CD4-positive, alpha-beta T cell (primary cell): ENCODE data around the gene TSPAN13. TPM values are rescaled to one million over a fixed set of nuclear protein-coding genes. Genes with fewer than 3 reads are reported as not detected.

ENCODE experiments used
- ATAC-seq: fragments of 200-7000 bp; cut with Tn5 transposase; one replicate; pipeline ENCODE4 v1.10.0; 2022; ENCODE audit warnings: mild to moderate bottlenecking; ENCODE audit not compliant: poor library complexity
- CTCF ChIA-PET: fragments of 350-600 bp; sonication (Branson Sonifier 250); formaldehyde crosslinking; loops from one replicate; lab custom pipeline; 2021; ENCODE audit warnings: antibody characterized with exemption, inconsistent platforms; lab: Charles Lee
- POLR2A ChIA-PET: fragments of 350-600 bp; sonication (Branson Sonifier 250); formaldehyde crosslinking; loops from one replicate; lab custom pipeline; 2021; ENCODE audit warnings: antibody characterized with exemption, inconsistent platforms; lab: Charles Lee
- DNase-seq, 14 experiments: peaks; one replicate each; pipeline ENCODE4 v3.0.0-alpha.2; 2013 to 2020; ENCODE audit warnings: mixed read lengths in 2 of 14
- H3K27ac ChIP-seq, 2 donors: one replicate each; pipeline versions ENCODE4 v1.5.1 to v1.7.0; 2013; ENCODE audit warnings: low read length in 2 of 2, low read depth in 1 of 2, mild to moderate bottlenecking in 1 of 2
- H3K27me3 ChIP-seq, 2 experiments: 1 replicate in 1 of 2; 2 replicates in 1 of 2; pipeline versions ENCODE4 v1.6.1 to v1.7.0; 2013; ENCODE audit warnings: low read length in 2 of 2, control low read depth in 1 of 2, mild to moderate bottlenecking in 1 of 2, moderate library complexity in 1 of 2; ENCODE audit not compliant: insufficient read depth in 2 of 2, control insufficient read depth in 1 of 2
- H3K36me3 ChIP-seq: one replicate; pipeline ENCODE4 v1.6.1; 2013; ENCODE audit warnings: low read length, control low read depth; ENCODE audit not compliant: insufficient read depth
- H3K4me1 ChIP-seq: one replicate; pipeline ENCODE4 v1.6.1; 2013; ENCODE audit warnings: low read length, control low read depth; ENCODE audit not compliant: insufficient read depth
- H3K4me3 ChIP-seq: one replicate; pipeline ENCODE4 v1.5.1; 2013; ENCODE audit warnings: mild to moderate bottlenecking, low read length, moderate library complexity
- H3K9me3 ChIP-seq, 2 experiments: 1 replicate in 1 of 2; 2 replicates in 1 of 2; pipeline versions ENCODE4 v1.6.1 to v1.7.0; 2013; ENCODE audit warnings: low read length in 2 of 2, mild to moderate bottlenecking in 2 of 2, control low read depth in 1 of 2, moderate library complexity in 1 of 2; ENCODE audit not compliant: control insufficient read depth in 1 of 2, insufficient read depth in 1 of 2
- H3K27ac Mint-ChIP-seq: one replicate; pipeline ENCODE4 v1.8.0; 2020; ENCODE audit warnings: mixed read lengths
- H3K27me3 Mint-ChIP-seq: one replicate; pipeline ENCODE4 v1.8.0; 2021; ENCODE audit warnings: mixed read lengths
- H3K36me3 Mint-ChIP-seq: one replicate; pipeline ENCODE4 v1.8.0; 2021; ENCODE audit warnings: low read depth, mixed read lengths
- H3K4me1 Mint-ChIP-seq: one replicate; pipeline ENCODE4 v1.8.0; 2021; ENCODE audit warnings: low read depth, mixed read lengths
- H3K4me3 Mint-ChIP-seq: one replicate; pipeline ENCODE4 v1.8.0; 2020; ENCODE audit warnings: mild to moderate bottlenecking, mixed read lengths
- H3K9me3 Mint-ChIP-seq: one replicate; pipeline ENCODE4 v1.8.0; 2020; ENCODE audit warnings: mixed read lengths
- intact Hi-C, 2 experiments: fragments of 100-400 bp; cut with DNase I in 1 of 2; cut with micrococcal nuclease in 1 of 2; formaldehyde crosslinking; loops; one replicate each; pipeline versions ENCODE4 v1.15.1 to v1.9.0; 2023 to 2025; cut with DNase I, micrococcal nuclease
- total RNA-seq, 174 experiments: library from RNA in 2 of 174; stranded (reverse) in 2 of 174; gene quantifications; one replicate each; pipeline ENCODE4 v1.2.3 and lab custom pipeline; 2021 to 2026
- TF ChIP-seq, protein P1 (sequence below): fragments of 200-600 bp; IDR thresholded peaks from one replicate; pipeline ENCODE4 v1.8.0; 2022; ENCODE audit warnings: antibody characterized with exemption, mild to moderate bottlenecking

TSPAN13 gene
- total RNA-seq, 2 experiments from 2014 or later: 0.16 to 0.25 TPM

DNA sequence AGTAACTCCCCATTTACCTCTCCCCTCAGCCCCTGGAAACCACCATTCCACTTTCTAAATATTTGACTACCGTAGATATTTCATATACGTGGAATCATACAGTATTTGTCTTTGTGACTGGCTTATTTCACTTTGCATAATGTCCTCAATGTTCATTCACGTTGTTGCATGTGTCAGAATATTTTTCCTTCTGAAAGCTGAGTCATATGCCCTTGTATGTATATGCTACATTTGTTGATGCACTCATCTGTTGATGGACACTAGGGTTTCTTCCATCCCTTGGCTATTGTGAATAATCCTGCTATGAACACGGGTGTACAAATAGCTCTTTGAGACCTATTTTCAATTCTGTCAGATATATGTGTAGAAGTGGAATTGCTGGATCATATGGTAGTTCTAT lies 25.8 kb upstream of the TSPAN13 start:
- no peak for ATAC-seq
- H3K9me3 ChIP-seq: no peaks in the 10 kb centered on the region
- CTCF ChIA-PET: no interaction called here

DNA sequence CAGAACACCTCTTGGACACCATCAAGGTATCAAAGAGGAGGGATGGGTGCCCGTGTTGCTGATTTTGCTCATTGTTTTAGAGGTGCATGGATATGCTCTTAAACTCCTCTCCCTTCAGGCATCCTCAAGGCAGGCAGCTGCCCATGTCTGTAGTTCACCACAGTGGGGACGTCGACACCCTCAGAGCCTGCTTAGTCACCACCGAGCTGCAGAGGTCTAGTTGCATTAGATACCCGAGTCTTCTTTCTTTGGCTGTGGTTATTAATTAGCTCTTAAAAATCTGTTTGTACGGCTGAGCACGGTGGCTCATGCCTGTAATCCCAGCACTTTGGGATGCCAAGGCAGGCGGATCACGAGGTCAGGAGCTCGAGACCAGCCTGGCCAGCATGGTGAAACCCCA lies 24.7 kb upstream of the TSPAN13 start:
- Mint-ChIP-seq H3K4me3 (no peak overlapping the region), H3K9me3 (no peaks in the 10 kb centered on the region), H3K36me3 (no peaks in the 10 kb centered on the region), H3K27me3 (no peaks in the 10 kb centered on the region), H3K27ac (no peak overlapping the region), H3K4me1 (no peaks in the 10 kb centered on the region)
- H3K36me3 ChIP-seq: no peaks in the 10 kb centered on the region
- H3K4me3 ChIP-seq: no peak overlapping the region
- intact Hi-C loops: no loop called here
- no peaks in the 10 kb centered on the region for H3K27me3 ChIP-seq
- POLR2A ChIA-PET: no interaction called here
- TF ChIP-seq, protein P1, sequence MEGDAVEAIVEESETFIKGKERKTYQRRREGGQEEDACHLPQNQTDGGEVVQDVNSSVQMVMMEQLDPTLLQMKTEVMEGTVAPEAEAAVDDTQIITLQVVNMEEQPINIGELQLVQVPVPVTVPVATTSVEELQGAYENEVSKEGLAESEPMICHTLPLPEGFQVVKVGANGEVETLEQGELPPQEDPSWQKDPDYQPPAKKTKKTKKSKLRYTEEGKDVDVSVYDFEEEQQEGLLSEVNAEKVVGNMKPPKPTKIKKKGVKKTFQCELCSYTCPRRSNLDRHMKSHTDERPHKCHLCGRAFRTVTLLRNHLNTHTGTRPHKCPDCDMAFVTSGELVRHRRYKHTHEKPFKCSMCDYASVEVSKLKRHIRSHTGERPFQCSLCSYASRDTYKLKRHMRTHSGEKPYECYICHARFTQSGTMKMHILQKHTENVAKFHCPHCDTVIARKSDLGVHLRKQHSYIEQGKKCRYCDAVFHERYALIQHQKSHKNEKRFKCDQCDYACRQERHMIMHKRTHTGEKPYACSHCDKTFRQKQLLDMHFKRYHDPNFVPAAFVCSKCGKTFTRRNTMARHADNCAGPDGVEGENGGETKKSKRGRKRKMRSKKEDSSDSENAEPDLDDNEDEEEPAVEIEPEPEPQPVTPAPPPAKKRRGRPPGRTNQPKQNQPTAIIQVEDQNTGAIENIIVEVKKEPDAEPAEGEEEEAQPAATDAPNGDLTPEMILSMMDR: no peak
- no peaks in the 10 kb centered on the region for H3K4me1 ChIP-seq
- no peak overlapping the region for H3K27ac ChIP-seq
- no peaks in the 10 kb centered on the region for H3K9me3 ChIP-seq
- ATAC-seq: no peak
- DNase-seq: no peak
- CTCF ChIA-PET: no interaction called here

More for the DNA sequence above, 25.8 kb upstream of the TSPAN13 start:
- no peak overlapping the region for H3K27ac ChIP-seq
- H3K4me1 ChIP-seq: no peaks in the 10 kb centered on the region
- no peaks in the 10 kb centered on the region for H3K27me3 ChIP-seq
- no peak overlapping the region for H3K4me3 Mint-ChIP-seq
- no peaks in the 10 kb centered on the region for H3K36me3 ChIP-seq
- POLR2A ChIA-PET: no interaction called here
- H3K4me3 ChIP-seq: no peak overlapping the region
- H3K27me3 Mint-ChIP-seq: no peaks in the 10 kb centered on the region
- H3K4me1 Mint-ChIP-seq: no peaks in the 10 kb centered on the region
- no peak for DNase-seq
- TF ChIP-seq, protein P1: no peak
- H3K36me3 Mint-ChIP-seq: no peaks in the 10 kb centered on the region
- intact Hi-C loops: no loop called here
- no peak overlapping the region for H3K27ac Mint-ChIP-seq
- no peaks in the 10 kb centered on the region for H3K9me3 Mint-ChIP-seq

DNA sequence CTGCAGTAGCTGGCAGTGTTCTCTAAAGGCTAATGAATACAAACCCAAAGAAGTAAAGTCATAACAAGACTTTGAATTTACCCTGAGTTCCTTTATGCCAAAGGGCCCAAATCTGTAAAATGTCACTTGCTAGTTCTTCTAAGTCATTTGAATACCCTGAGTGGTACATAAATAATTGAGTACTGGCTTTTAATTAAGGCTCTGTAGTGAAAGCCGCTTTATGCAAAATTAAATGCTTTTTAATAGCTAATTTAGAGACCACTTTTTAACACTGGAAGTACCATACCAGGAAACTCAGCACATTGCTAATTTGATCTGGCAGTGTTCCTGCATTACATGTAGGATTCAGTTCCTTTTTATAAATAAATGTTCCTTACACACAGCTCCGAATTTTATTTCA lies 24.0 kb upstream of the TSPAN13 start:
- DNase-seq (no peak), ATAC-seq (no peak)
- no peaks in the 10 kb centered on the region for H3K36me3 Mint-ChIP-seq
- H3K4me1 Mint-ChIP-seq: no peaks in the 10 kb centered on the region
- no peak overlapping the region for H3K4me3 Mint-ChIP-seq
- TF ChIP-seq, protein P1: no peak
- H3K9me3 Mint-ChIP-seq: no peaks in the 10 kb centered on the region
- CTCF ChIA-PET: no interaction called here
- H3K27ac ChIP-seq: no peak overlapping the region
- H3K4me1 ChIP-seq: no peaks in the 10 kb centered on the region
- no peak overlapping the region for H3K4me3 ChIP-seq
- intact Hi-C loops: no loop called here
- H3K27me3 ChIP-seq: no peaks in the 10 kb centered on the region
- no peaks in the 10 kb centered on the region for H3K27me3 Mint-ChIP-seq
- H3K9me3 ChIP-seq: no peaks in the 10 kb centered on the region
- H3K27ac Mint-ChIP-seq: no peak overlapping the region
- POLR2A ChIA-PET: no interaction called here
- H3K36me3 ChIP-seq: no peaks in the 10 kb centered on the region
